HEK293 (cell line): ENCODE results near the gene BFSP2.

Experiments
- CTCF ChIA-PET: fragments of 350-600 bp; formaldehyde crosslinking; extraction: SDS; loops from one replicate; lab custom pipeline; 2021; ENCODE audit warnings: antibody characterized with exemption; lab: Yijun Ruan, JAX
- POLR2A ChIA-PET: fragments of 300-600 bp; formaldehyde crosslinking; extraction: SDS; loops from one replicate; lab custom pipeline; 2020; ENCODE audit warnings: antibody characterized with exemption, inconsistent platforms; lab: Yijun Ruan, JAX
- H3K27ac ChIP-seq: fragments of 200-500 bp; sonication (Bioruptor generic); 2 replicates; pipeline ENCODE4 v1.5.1; 2014; ENCODE audit warnings: low read depth, low read length, control low read depth, inconsistent platforms; ENCODE audit errors: extremely low read depth
- H3K36me3 ChIP-seq, 2 experiments: fragments of 200-500 bp in 1 of 2; sonication (Bioruptor generic) in 1 of 2; 1 replicate in 1 of 2; 2 replicates in 1 of 2; pipeline ENCODE4 v1.5.1; 2014 to 2017; ENCODE audit warnings: inconsistent platforms in 2 of 2, low read length in 2 of 2; ENCODE audit not compliant: control insufficient read depth in 2 of 2, insufficient read depth in 1 of 2
- H3K4me1 ChIP-seq: fragments of 200-500 bp; sonication (Bioruptor generic); 2 replicates; pipeline ENCODE4 v1.5.1; 2014; ENCODE audit warnings: mild to moderate bottlenecking, low read length, inconsistent platforms; ENCODE audit not compliant: control insufficient read depth, insufficient read depth
- H3K4me3 ChIP-seq: 2 replicates; pipeline ENCODE4 v1.5.1; 2011; ENCODE audit warnings: low read depth, mild to moderate bottlenecking, control low read depth, low read length, moderate library complexity
- H3K9me3 ChIP-seq: fragments of 200-500 bp; sonication (Bioruptor generic); 2 replicates; pipeline ENCODE4 v1.5.1; 2014; ENCODE audit warnings: low read depth, low read length, inconsistent platforms; ENCODE audit not compliant: control insufficient read depth, insufficient read depth
- HOXC10 ChIP-seq: sonication (generic); formaldehyde crosslinking; IDR thresholded peaks from 2 replicates; pipeline ENCODE4 v1.8.1; 2023; ENCODE audit warnings: mild to moderate bottlenecking, missing genetic modification reagents
- TCF7L2 ChIP-seq: IDR thresholded peaks from 2 replicates; pipeline ENCODE4 v1.6.1; 2011; ENCODE audit warnings: low read depth, mild to moderate bottlenecking, inconsistent platforms, low read length, moderate library complexity, borderline replicate concordance
- WT1 ChIP-seq: fragments of 450-650 bp; formaldehyde crosslinking; IDR thresholded peaks from 2 replicates; pipeline ENCODE4 v1.5.1; 2016; ENCODE audit warnings: missing biosample characterization, missing genetic modification characterization
- YY1 ChIP-seq: fragments of 450-650 bp; formaldehyde crosslinking; IDR thresholded peaks from 2 replicates; pipeline ENCODE4 v1.5.1; 2018; ENCODE audit warnings: missing biosample characterization, missing genetic modification characterization
- ZBTB49 ChIP-seq: fragments of 450-650 bp; formaldehyde crosslinking; IDR thresholded peaks from 2 replicates; pipeline ENCODE4 v1.5.1; 2016; ENCODE audit warnings: missing biosample characterization, missing genetic modification characterization, low read depth
- ZNF146 ChIP-seq: fragments of 450-650 bp; formaldehyde crosslinking; IDR thresholded peaks from 2 replicates; pipeline ENCODE4 v1.5.1; 2016; ENCODE audit warnings: missing biosample characterization, missing genetic modification characterization
- ZNF202 ChIP-seq: fragments of 450-650 bp; formaldehyde crosslinking; IDR thresholded peaks from 2 replicates; pipeline ENCODE4 v1.5.1; 2016; ENCODE audit warnings: missing biosample characterization, missing genetic modification characterization, borderline replicate concordance
- ZNF211 ChIP-seq: fragments of 450-650 bp; formaldehyde crosslinking; IDR thresholded peaks from 2 replicates; pipeline ENCODE4 v1.5.1; 2016; ENCODE audit warnings: low read depth, missing biosample characterization, missing genetic modification characterization
- ZNF223 ChIP-seq: fragments of 450-650 bp; formaldehyde crosslinking; IDR thresholded peaks from 2 replicates; pipeline ENCODE4 v1.5.1; 2016; ENCODE audit warnings: missing biosample characterization, missing genetic modification characterization
- ZNF23 ChIP-seq: fragments of 450-650 bp; formaldehyde crosslinking; IDR thresholded peaks from 2 replicates; pipeline ENCODE4 v1.5.1; 2016; ENCODE audit warnings: missing biosample characterization, missing genetic modification characterization, borderline replicate concordance
- ZNF280D ChIP-seq: fragments of 450-650 bp; formaldehyde crosslinking; IDR thresholded peaks from 2 replicates; pipeline ENCODE4 v1.5.1; 2016; ENCODE audit warnings: missing biosample characterization, missing genetic modification characterization
- ZNF292 ChIP-seq: fragments of 450-650 bp; formaldehyde crosslinking; IDR thresholded peaks from 2 replicates; pipeline ENCODE4 v1.5.1; 2016; ENCODE audit warnings: low read depth, missing biosample characterization, missing genetic modification characterization, borderline replicate concordance
- ZNF335 ChIP-seq: fragments of 450-650 bp; formaldehyde crosslinking; conservative IDR thresholded peaks from 2 replicates; pipeline ENCODE4 v1.5.1; 2016; ENCODE audit warnings: missing biosample characterization, missing genetic modification characterization
- ZNF394 ChIP-seq: fragments of 450-650 bp; formaldehyde crosslinking; IDR thresholded peaks from 2 replicates; pipeline ENCODE4 v1.5.1; 2016; ENCODE audit warnings: missing biosample characterization, missing genetic modification characterization, mild to moderate bottlenecking, moderate library complexity, borderline replicate concordance
- ZNF404 ChIP-seq: fragments of 450-650 bp; formaldehyde crosslinking; IDR thresholded peaks from 2 replicates; pipeline ENCODE4 v1.5.1; 2017; ENCODE audit warnings: missing biosample characterization, missing genetic modification characterization
- ZNF510 ChIP-seq: fragments of 450-650 bp; formaldehyde crosslinking; IDR thresholded peaks from 2 replicates; pipeline ENCODE4 v1.5.1; 2018; ENCODE audit warnings: mild to moderate bottlenecking, missing genetic modification characterization, missing biosample characterization; ENCODE audit not compliant: insufficient replicate concordance
- ZNF521 ChIP-seq: fragments of 450-650 bp; formaldehyde crosslinking; IDR thresholded peaks from 2 replicates; pipeline ENCODE4 v1.5.1; 2017; ENCODE audit warnings: missing biosample characterization, mild to moderate bottlenecking, missing genetic modification characterization
- ZNF610 ChIP-seq: fragments of 450-650 bp; formaldehyde crosslinking; IDR thresholded peaks from 2 replicates; pipeline ENCODE4 v1.5.1; 2016; ENCODE audit warnings: missing biosample characterization, missing genetic modification characterization, borderline replicate concordance
- ZNF624 ChIP-seq: fragments of 450-650 bp; formaldehyde crosslinking; IDR thresholded peaks from 2 replicates; pipeline ENCODE4 v1.5.1; 2017; ENCODE audit warnings: missing biosample characterization, missing genetic modification characterization
- ZNF664 ChIP-seq: fragments of 450-650 bp; formaldehyde crosslinking; IDR thresholded peaks from 2 replicates; pipeline ENCODE4 v1.5.1; 2016; ENCODE audit warnings: missing biosample characterization, missing genetic modification characterization
- ZNF701 ChIP-seq: fragments of 450-650 bp; formaldehyde crosslinking; IDR thresholded peaks from 2 replicates; pipeline ENCODE4 v1.5.1; 2016; ENCODE audit warnings: missing biosample characterization, missing genetic modification characterization
- ZNF747 ChIP-seq: fragments of 450-650 bp; formaldehyde crosslinking; IDR thresholded peaks from 2 replicates; pipeline ENCODE4 v1.5.1; 2016; ENCODE audit warnings: missing biosample characterization, missing genetic modification characterization
- TF ChIP-seq, protein P1 (sequence below): fragments of 450-650 bp; formaldehyde crosslinking; IDR thresholded peaks from 2 replicates; pipeline ENCODE4 v1.5.1; 2016; ENCODE audit warnings: missing biosample characterization, missing genetic modification characterization
- TF ChIP-seq, protein P2 (sequence below): fragments of 450-650 bp; formaldehyde crosslinking; IDR thresholded peaks from 2 replicates; pipeline ENCODE4 v1.5.1; 2016; ENCODE audit warnings: missing biosample characterization, missing genetic modification characterization

BFSP2 gene

GRCh38 chr3:133442518-133442917 lies 42.7 kb downstream of the BFSP2 start:
- CTCF ChIA-PET = no interaction called here
- POLR2A ChIA-PET = no interaction called here

GRCh38 chr3:133443649-133444422 lies 44.0 kb downstream of the BFSP2 start:
- Histone ChIP-seq H3K9me3 (no peaks in the 10 kb centered on the region), H3K36me3 (no peaks in the 10 kb centered on the region), H3K4me3 (no peak overlapping the region), H3K27ac (0 out of 2 replicates have a peak overlapping the region, but pooled peaks have one; percentile 16), H3K4me1 (no peaks in the 10 kb centered on the region)
- ChIA-PET CTCF (interaction anchor here (0.7 to 1.2 kb wide), 3 partner anchors 47 to 134 kb away, joined by 3 read pairs; no protein-coding TSS in a partner anchor), POLR2A (no interaction called here)
- TF ChIP-seq WT1 (tag by site-specific recombination) (peak; percentile 49; the same call in 1 of the 2 replicates), ZNF521 (tag by site-specific recombination) (no peak), ZNF280D (tag by site-specific recombination) (no peak), ZNF335 (tag by site-specific recombination) (peak; percentile 39), ZNF664 (tag by site-specific recombination) (0 out of 2 replicates have a peak, but pooled peaks have one; percentile 32), ZNF202 (tag by site-specific recombination) (no peak), HOXC10 (CRISPR knock-in tag) (no peak), ZNF624 (tag by site-specific recombination) (no peak), ZNF23 (tag by site-specific recombination) (no peak), ZNF404 (tag by site-specific recombination) (no peak)

More at GRCh38 chr3:133442518-133442917, 42.7 kb downstream of the BFSP2 start:
- no peaks in the 10 kb centered on the region for H3K9me3 ChIP-seq
- no peaks in the 10 kb centered on the region for H3K36me3 ChIP-seq
- H3K27ac ChIP-seq = no peak overlapping the region
- H3K4me1 ChIP-seq = no peaks in the 10 kb centered on the region
- no peak for TF ChIP-seq ZNF223
- no peak for TF ChIP-seq ZNF404 (tag by site-specific recombination)
- TF ChIP-seq ZNF211 = no peak
- TF ChIP-seq ZNF510 (tag by site-specific recombination) = no peak
- no peak for TF ChIP-seq TCF7L2
- TF ChIP-seq ZBTB49 (tag by site-specific recombination) = no peak
- no peak for TF ChIP-seq ZNF610
- TF ChIP-seq ZNF701 = no peak
- no peak for TF ChIP-seq ZNF747 (tag by site-specific recombination)
- no peak for TF ChIP-seq ZNF394 (tag by site-specific recombination)
- TF ChIP-seq, protein P1, sequence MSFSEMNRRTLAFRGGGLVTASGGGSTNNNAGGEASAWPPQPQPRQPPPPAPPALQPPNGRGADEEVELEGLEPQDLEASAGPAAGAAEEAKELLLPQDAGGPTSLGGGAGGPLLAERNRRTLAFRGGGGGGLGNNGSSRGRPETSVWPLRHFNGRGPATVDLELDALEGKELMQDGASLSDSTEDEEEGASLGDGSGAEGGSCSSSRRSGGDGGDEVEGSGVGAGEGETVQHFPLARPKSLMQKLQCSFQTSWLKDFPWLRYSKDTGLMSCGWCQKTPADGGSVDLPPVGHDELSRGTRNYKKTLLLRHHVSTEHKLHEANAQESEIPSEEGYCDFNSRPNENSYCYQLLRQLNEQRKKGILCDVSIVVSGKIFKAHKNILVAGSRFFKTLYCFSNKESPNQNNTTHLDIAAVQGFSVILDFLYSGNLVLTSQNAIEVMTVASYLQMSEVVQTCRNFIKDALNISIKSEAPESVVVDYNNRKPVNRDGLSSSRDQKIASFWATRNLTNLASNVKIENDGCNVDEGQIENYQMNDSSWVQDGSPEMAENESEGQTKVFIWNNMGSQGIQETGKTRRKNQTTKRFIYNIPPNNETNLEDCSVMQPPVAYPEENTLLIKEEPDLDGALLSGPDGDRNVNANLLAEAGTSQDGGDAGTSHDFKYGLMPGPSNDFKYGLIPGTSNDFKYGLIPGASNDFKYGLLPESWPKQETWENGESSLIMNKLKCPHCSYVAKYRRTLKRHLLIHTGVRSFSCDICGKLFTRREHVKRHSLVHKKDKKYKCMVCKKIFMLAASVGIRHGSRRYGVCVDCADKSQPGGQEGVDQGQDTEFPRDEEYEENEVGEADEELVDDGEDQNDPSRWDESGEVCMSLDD (tag by site-specific recombination) = no peak
- no peak for TF ChIP-seq YY1 (tag by site-specific recombination)
- TF ChIP-seq ZNF146 = no peak
- TF ChIP-seq ZNF292 (tag by site-specific recombination) = no peak
- TF ChIP-seq, protein P2, sequence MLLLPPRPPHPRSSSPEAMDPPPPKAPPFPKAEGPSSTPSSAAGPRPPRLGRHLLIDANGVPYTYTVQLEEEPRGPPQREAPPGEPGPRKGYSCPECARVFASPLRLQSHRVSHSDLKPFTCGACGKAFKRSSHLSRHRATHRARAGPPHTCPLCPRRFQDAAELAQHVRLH (tag by site-specific recombination) = no peak
- H3K4me3 ChIP-seq = no peak overlapping the region
